ENCODE measurements around the gene TMPRSS9. TPM values are rescaled to one million over a fixed set of nuclear protein-coding genes. Genes with fewer than 3 reads are reported as not detected.

The TMPRSS9 gene
- polyA plus RNA-seq, 1 donor (not counting 4 experiments of a cell fraction or from before 2014, with no cell fraction given): not detected

- peaks cover 3% of the 10 kb centered on the region for H4K20me1 ChIP-seq (ENCODE audit: control insufficient read depth, extremely low read depth, insufficient read depth, low read length)
- no peaks in the 10 kb centered on the region for H3K9me3 ChIP-seq (ENCODE audit: control insufficient read depth, low read depth, low read length)
- dilution Hi-C loops (cut with MboI; ENCODE audit: extremely low pct_ligation_motif_present, low sequenced_read_pairs): no loop called here
- H3K27ac ChIP-seq (ENCODE audit: control insufficient read depth, insufficient read depth, low read length): no peak overlapping the region
- peaks cover 11% of the 10 kb centered on the region for H3K27me3 ChIP-seq (ENCODE audit: control insufficient read depth, extremely low read depth, insufficient read depth, low read length)
- H2AFZ ChIP-seq (ENCODE audit: control insufficient read depth, low read length): no peak overlapping the region
- no peaks in the 10 kb centered on the region for H3K9me1 ChIP-seq (ENCODE audit: control insufficient read depth, extremely low read depth, insufficient read depth, low read length)
- no peak overlapping the region for H3K9ac ChIP-seq (ENCODE audit: control insufficient read depth, extremely low read depth, insufficient read depth, low read length)
- FAIRE-seq: no peak
- DNase-seq (ENCODE audit: low read depth, low spot score): no peak
- no peaks in the 10 kb centered on the region for H3K79me2 ChIP-seq (ENCODE audit: control insufficient read depth, insufficient read depth, low read length)
- no peak overlapping the region for H3K4me3 ChIP-seq (ENCODE audit: control insufficient read depth in 2 of 3, extremely low read depth in 1 of 3, insufficient read depth in 2 of 3, low read depth in 1 of 3, low read length in 3 of 3)
- TF ChIP-seq CTCF (optimal IDR thresholded peaks at IDR 0.05 in 1 of 3, IDR thresholded peaks at IDR 0.05 in 1 of 3, conservative IDR thresholded peaks at IDR 0.05 in 1 of 3; ENCODE audit: extremely low read depth in 1 of 3, insufficient read depth in 2 of 3, low read length in 3 of 3) (no peak), EZH2 (IDR thresholded peaks at IDR 0.05; ENCODE audit: low read length) (no peak)
- H3K4me1 ChIP-seq (ENCODE audit: control insufficient read depth, extremely low read depth, insufficient read depth, low read length): no peaks in the 10 kb centered on the region
- H3K36me3 ChIP-seq (ENCODE audit: control insufficient read depth in 2 of 2, extremely low read depth in 1 of 2, insufficient read depth in 2 of 2, low read length in 2 of 2): peaks cover 0 to 12% of the 10 kb centered on the region in 2 experiments
- H3K4me2 ChIP-seq (ENCODE audit: control insufficient read depth, extremely low read depth, insufficient read depth, low read depth, low read length): no peak overlapping the region
These were observed 6.0 kb upstream of the TMPRSS9 start for GRCh38 chr19:2353887-2354592.

GRCh38 chr19:2354670-2355069, 5.4 kb upstream of the TMPRSS9 start:
- H3K4me2 ChIP-seq (ENCODE audit: control insufficient read depth, extremely low read depth, insufficient read depth, low read depth, low read length): no peak overlapping the region
- no peak overlapping the region for H3K4me3 ChIP-seq (ENCODE audit: control insufficient read depth in 2 of 3, extremely low read depth in 1 of 3, insufficient read depth in 2 of 3, low read depth in 1 of 3, low read length in 3 of 3)
- peaks cover 17% of the 10 kb centered on the region for H3K27me3 ChIP-seq (ENCODE audit: control insufficient read depth, extremely low read depth, insufficient read depth, low read length)
- H4K20me1 ChIP-seq (ENCODE audit: control insufficient read depth, extremely low read depth, insufficient read depth, low read length): peaks cover 3% of the 10 kb centered on the region
- no peak overlapping the region for H2AFZ ChIP-seq (ENCODE audit: control insufficient read depth, low read length)
- H3K27ac ChIP-seq (ENCODE audit: control insufficient read depth, insufficient read depth, low read length): no peak overlapping the region
- no peak for FAIRE-seq
- TF ChIP-seq EZH2 (IDR thresholded peaks at IDR 0.05; ENCODE audit: low read length) (no peak), CTCF (optimal IDR thresholded peaks at IDR 0.05 in 1 of 3, IDR thresholded peaks at IDR 0.05 in 1 of 3, conservative IDR thresholded peaks at IDR 0.05 in 1 of 3; ENCODE audit: extremely low read depth in 1 of 3, insufficient read depth in 2 of 3, low read length in 3 of 3) (no peak)
- no peak overlapping the region for H3K9ac ChIP-seq (ENCODE audit: control insufficient read depth, extremely low read depth, insufficient read depth, low read length)
- H3K79me2 ChIP-seq (ENCODE audit: control insufficient read depth, insufficient read depth, low read length): no peaks in the 10 kb centered on the region
- H3K9me3 ChIP-seq (ENCODE audit: control insufficient read depth, low read depth, low read length): no peaks in the 10 kb centered on the region
- H3K9me1 ChIP-seq (ENCODE audit: control insufficient read depth, extremely low read depth, insufficient read depth, low read length): no peaks in the 10 kb centered on the region
- dilution Hi-C loops (cut with MboI; ENCODE audit: extremely low pct_ligation_motif_present, low sequenced_read_pairs): no loop called here
- no peaks in the 10 kb centered on the region for H3K4me1 ChIP-seq (ENCODE audit: control insufficient read depth, extremely low read depth, insufficient read depth, low read length)
- H3K36me3 ChIP-seq (ENCODE audit: control insufficient read depth in 2 of 2, extremely low read depth in 1 of 2, insufficient read depth in 2 of 2, low read length in 2 of 2): peaks cover 0 to 11% of the 10 kb centered on the region in 2 experiments
- no peak for DNase-seq (ENCODE audit: low read depth, low spot score)
